Measurements from ENCODE around the gene SLC1A2.

- TF ChIP-seq POLR2AphosphoS5 (IDR thresholded peaks at IDR 0.05), result no peak
- no peak for TF ChIP-seq CTCF (IDR thresholded peaks at IDR 0.05)
- no peak for TF ChIP-seq POLR2A (IDR thresholded peaks at IDR 0.05; ENCODE audit: low read depth)
Observed at GRCh38 chr11:35403765-35404387, 15.5 kb downstream of the SLC1A2 start.
